Muscle layer of colon (tissue), 2 donors: ENCODE data around the gene RNF149.

Experiments used
- H3K27ac ChIP-seq: one replicate; pipeline ENCODE4 v1.7.0; 2013; ENCODE audit warnings: low read depth, mild to moderate bottlenecking, low read length, moderate library complexity
- H3K27me3 ChIP-seq, 2 donors: one replicate each; pipeline ENCODE4 v1.7.0; 2013; ENCODE audit warnings: low read length in 2 of 2, mild to moderate bottlenecking in 2 of 2; ENCODE audit not compliant: insufficient read depth in 2 of 2, control insufficient read depth in 1 of 2
- H3K36me3 ChIP-seq: one replicate; pipeline ENCODE4 v1.7.0; 2013; ENCODE audit warnings: mild to moderate bottlenecking, low read length; ENCODE audit not compliant: insufficient read depth
- H3K4me1 ChIP-seq: one replicate; pipeline ENCODE4 v1.7.0; 2013; ENCODE audit warnings: mild to moderate bottlenecking, low read length; ENCODE audit not compliant: insufficient read depth
- H3K4me3 ChIP-seq, 2 donors: one replicate each; pipeline ENCODE4 v1.7.0; 2013; ENCODE audit warnings: low read length in 2 of 2, low read depth in 1 of 2, mild to moderate bottlenecking in 1 of 2, moderate library complexity in 1 of 2
- H3K9ac ChIP-seq: one replicate; pipeline ENCODE4 v1.7.0; 2013; ENCODE audit warnings: low read length
- H3K9me3 ChIP-seq: one replicate; pipeline ENCODE4 v1.7.0; 2013; ENCODE audit warnings: mild to moderate bottlenecking, low read length
- donor health status: abdominal sarcoma.
- donor health status: Adenocarcinoma of cecum.

The RNF149 gene

GRCh38 chr2:101346909-101347308, 38.4 kb upstream of the RNF149 start:
- Histone ChIP-seq H3K36me3 (no peaks in the 10 kb centered on the region), H3K27me3 (no peaks in the 10 kb centered on the region), H3K9ac (no peak overlapping the region)

DNA sequence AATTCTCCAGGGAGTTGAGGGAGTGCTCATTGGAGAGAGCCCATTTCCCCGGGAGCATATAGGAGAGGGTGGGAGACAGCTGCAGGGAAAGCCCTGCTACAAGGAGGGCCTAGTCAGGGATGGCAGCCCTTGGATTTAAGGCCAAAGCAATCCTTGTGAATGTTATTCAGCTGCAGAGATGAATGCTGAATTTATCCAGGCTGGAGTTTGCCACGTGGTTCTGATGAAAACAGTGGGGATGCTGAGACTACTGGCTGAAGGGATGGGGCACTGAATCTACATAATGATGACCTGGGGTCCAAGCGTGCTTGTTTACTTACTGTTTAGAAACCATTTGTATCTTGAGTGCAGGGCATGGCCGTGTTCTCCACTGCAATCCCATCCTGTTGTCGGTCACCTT, 35.6 kb upstream of the RNF149 start:
- H3K9ac ChIP-seq, result no peak overlapping the region
- H3K27ac ChIP-seq, result no peak overlapping the region

More at GRCh38 chr2:101346909-101347308, 38.4 kb upstream of the RNF149 start:
- Histone ChIP-seq H3K4me1 (no peaks in the 10 kb centered on the region), H3K4me3 (no peak overlapping the region), H3K9me3 (no peaks in the 10 kb centered on the region), H3K27ac (no peak overlapping the region)

DNA sequence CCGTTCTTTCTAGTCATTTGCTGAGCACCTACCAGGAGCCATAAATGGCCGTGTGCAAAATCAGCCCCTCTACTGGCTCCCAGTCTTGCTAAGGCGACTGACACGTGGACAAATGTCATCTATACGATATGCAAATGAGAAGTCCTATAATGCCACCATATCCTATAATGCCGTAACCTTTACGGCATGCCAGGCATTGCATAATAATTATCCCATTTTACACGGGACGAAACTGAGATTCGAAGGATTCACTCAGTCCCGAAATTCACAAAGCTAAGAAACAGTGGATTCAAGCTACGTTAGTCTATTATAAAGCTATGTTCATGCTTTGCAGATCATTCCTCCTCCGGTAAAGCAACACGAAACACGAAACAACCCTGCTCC, 34.1 kb upstream of the RNF149 start:
- H3K9ac ChIP-seq, result no peak overlapping the region
- H3K27ac ChIP-seq, result no peak overlapping the region
- H3K36me3 ChIP-seq, result no peaks in the 10 kb centered on the region
- H3K4me1 ChIP-seq, result peaks cover 6% of the 10 kb centered on the region
- no peaks in the 10 kb centered on the region for H3K27me3 ChIP-seq
- H3K9me3 ChIP-seq, result no peaks in the 10 kb centered on the region
- H3K4me3 ChIP-seq, result no peak overlapping the region

More for the DNA sequence above, 35.6 kb upstream of the RNF149 start:
- Histone ChIP-seq H3K36me3 (no peaks in the 10 kb centered on the region), H3K4me3 (no peak overlapping the region), H3K4me1 (peaks cover 6% of the 10 kb centered on the region), H3K9me3 (no peaks in the 10 kb centered on the region), H3K27me3 (no peaks in the 10 kb centered on the region)

- no peaks in the 10 kb centered on the region for H3K27me3 ChIP-seq
- H3K9me3 ChIP-seq, result no peaks in the 10 kb centered on the region
- no peak overlapping the region for H3K27ac ChIP-seq
- H3K9ac ChIP-seq, result no peak overlapping the region
- no peaks in the 10 kb centered on the region for H3K36me3 ChIP-seq
- no peak overlapping the region for H3K4me3 ChIP-seq
- H3K4me1 ChIP-seq, result peaks cover 6% of the 10 kb centered on the region
Observed at GRCh38 chr2:101341901-101342624, 33.6 kb upstream of the RNF149 start.

- H3K27ac ChIP-seq, result no peak overlapping the region
- H3K4me3 ChIP-seq, result no peak overlapping the region
- H3K9ac ChIP-seq, result no peak overlapping the region
- no peaks in the 10 kb centered on the region for H3K9me3 ChIP-seq
- H3K4me1 ChIP-seq, result peaks cover 6% of the 10 kb centered on the region
- H3K27me3 ChIP-seq, result no peaks in the 10 kb centered on the region
- H3K36me3 ChIP-seq, result no peaks in the 10 kb centered on the region
Observed at GRCh38 chr2:101341421-101341820, 32.9 kb upstream of the RNF149 start.

DNA sequence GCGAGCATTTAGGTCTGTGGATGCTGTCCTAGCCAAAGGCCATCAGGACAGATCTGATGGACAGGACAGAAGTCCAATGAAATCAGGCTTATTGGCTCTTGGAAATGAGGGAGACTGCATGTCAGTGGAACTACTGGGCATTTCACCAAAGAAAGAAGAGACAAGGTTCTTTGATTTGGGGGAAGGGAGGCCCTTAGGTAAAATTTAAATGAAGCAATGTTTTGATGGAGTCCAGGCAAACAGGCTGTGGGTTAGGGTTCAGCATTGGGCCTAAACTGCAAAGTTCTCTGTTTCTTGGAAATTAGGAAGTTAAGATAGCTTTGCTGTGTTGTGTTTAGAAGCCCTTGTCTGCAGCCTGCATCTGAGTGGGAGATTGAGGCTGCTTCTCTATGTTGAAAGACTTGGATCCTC, 31.6 kb upstream of the RNF149 start:
- no peak overlapping the region for H3K9ac ChIP-seq
- H3K27ac ChIP-seq, result no peak overlapping the region
- H3K27me3 ChIP-seq, result no peaks in the 10 kb centered on the region
- H3K4me1 ChIP-seq, result peaks cover 6% of the 10 kb centered on the region
- no peaks in the 10 kb centered on the region for H3K36me3 ChIP-seq
- no peak overlapping the region for H3K4me3 ChIP-seq
- H3K9me3 ChIP-seq, result no peaks in the 10 kb centered on the region

DNA sequence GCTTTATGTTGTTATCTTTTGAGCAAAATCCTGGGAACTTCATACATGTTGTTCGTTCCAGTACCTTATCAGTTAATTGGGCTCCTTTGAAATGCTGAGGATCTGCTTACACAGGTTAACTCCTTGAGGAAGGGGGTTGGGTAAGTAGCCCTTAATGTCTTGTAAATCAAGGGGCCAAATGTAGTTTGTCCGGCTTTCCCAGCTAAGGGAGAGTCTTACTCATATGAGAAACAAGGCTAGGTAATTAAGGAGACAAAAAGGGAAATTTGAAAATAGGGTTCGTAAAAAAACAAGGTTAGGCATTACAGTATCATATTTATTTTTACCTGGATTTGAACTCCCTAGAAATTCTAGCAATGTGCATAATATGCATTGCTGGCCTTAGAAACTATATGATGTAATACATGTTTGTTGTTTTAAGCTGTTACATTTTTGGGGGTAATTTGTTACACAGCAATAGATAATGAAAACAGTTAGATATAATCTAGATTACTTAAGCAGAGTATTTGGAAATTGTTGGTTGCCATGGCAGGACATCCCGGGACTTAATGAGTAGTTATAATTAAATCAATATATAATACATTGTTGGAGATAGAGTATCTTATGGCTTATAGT, 30.9 kb upstream of the RNF149 start:
- Histone ChIP-seq H3K4me3 (no peak overlapping the region), H3K9ac (no peak overlapping the region), H3K9me3 (no peaks in the 10 kb centered on the region), H3K27ac (no peak overlapping the region), H3K36me3 (no peaks in the 10 kb centered on the region), H3K27me3 (no peaks in the 10 kb centered on the region), H3K4me1 (peaks cover 6% of the 10 kb centered on the region)

DNA sequence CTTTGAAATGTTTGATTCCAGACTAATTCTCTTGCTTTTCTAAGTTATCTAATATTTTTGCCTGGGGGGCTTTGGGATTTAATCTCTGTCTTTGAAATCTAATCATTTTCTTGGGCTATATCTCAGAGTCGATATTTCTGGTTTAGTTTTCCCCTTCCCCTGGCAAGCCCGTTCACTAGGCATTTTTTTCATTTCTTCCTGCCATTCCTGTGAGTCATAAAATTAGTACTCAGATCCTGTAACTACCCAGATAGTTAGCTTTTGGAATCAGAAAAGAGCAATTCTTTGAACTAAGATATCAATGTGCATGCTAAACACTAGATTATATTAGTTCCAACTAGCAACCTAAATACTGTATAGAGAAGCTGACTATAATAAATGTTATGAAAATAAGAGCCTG, 29.4 kb upstream of the RNF149 start:
- Histone ChIP-seq H3K27ac (no peak overlapping the region), H3K27me3 (no peaks in the 10 kb centered on the region), H3K9ac (no peak overlapping the region), H3K36me3 (no peaks in the 10 kb centered on the region), H3K4me3 (no peak overlapping the region), H3K9me3 (no peaks in the 10 kb centered on the region), H3K4me1 (peaks cover 6% of the 10 kb centered on the region)

- Histone ChIP-seq H3K27ac (no peak overlapping the region), H3K9me3 (no peaks in the 10 kb centered on the region), H3K36me3 (no peaks in the 10 kb centered on the region), H3K27me3 (no peaks in the 10 kb centered on the region), H3K4me1 (no peaks in the 10 kb centered on the region), H3K4me3 (no peak overlapping the region), H3K9ac (no peak overlapping the region)
Observed at GRCh38 chr2:101332885-101333766, 24.6 kb upstream of the RNF149 start.

DNA sequence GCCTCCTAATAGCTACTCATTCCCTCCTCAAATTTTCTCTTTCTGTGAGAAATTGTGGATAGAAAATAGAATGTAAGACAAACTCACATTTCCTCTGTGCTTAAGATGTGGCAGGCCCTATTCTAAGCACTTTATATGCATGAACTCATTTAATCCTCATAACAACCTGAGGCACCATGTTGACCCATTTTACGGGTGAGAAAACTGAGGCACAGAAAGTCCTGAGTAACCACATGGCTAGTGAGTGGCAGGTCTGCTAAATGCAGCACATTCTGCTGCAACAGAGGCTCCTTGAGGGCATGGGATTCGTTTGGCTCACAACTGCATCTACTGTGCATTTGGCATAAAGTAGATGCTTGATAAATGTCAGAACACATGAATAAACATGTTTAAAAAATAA, 22.7 kb upstream of the RNF149 start:
- Histone ChIP-seq H3K27ac (no peak overlapping the region), H3K4me1 (no peaks in the 10 kb centered on the region), H3K36me3 (no peaks in the 10 kb centered on the region), H3K4me3 (no peak overlapping the region), H3K9me3 (no peaks in the 10 kb centered on the region), H3K27me3 (no peaks in the 10 kb centered on the region), H3K9ac (no peak overlapping the region)

DNA sequence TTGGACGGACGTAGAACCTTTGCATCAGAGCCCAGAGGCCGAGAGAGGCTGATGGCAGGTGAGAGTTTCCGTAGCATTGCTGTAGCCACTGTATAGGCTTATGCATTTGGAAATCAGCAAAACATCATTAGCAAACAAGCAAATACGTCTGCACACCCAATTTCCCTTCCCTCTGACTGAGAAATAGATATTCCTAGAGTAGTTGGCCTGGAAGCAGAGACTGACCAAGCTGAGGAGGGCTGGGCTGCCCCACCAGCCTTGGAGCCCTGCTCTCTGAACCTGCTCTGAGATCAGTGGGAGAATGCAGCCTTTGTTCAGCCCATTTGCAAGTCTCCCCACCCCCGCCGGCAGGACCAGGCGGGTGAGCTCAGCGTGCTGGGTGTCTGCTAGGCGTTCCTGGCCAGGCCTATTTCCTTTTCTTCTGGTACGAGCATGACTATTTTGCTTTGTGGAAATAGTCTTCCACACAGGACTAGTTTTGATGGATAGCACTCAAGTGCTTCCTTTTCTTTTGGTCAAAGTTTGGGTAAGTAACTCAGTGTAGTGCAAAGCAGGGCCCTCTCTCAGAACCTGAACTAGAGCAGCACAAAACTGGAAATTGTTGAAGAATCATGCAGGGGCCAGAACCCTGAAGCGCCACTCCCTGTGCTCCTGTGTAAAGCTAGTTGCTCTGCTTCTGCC, 21.9 kb upstream of the RNF149 start:
- H3K27ac ChIP-seq, result no peak overlapping the region
- H3K9me3 ChIP-seq, result no peaks in the 10 kb centered on the region
- H3K27me3 ChIP-seq, result no peaks in the 10 kb centered on the region
- no peak overlapping the region for H3K9ac ChIP-seq
- no peak overlapping the region for H3K4me3 ChIP-seq
- H3K36me3 ChIP-seq, result no peaks in the 10 kb centered on the region
- no peaks in the 10 kb centered on the region for H3K4me1 ChIP-seq
